Mammary epithelial cell (primary cell): ENCODE data around the gene TRIOBP.

ENCODE experiments used
- CTCF ChIP-seq, 2 donors: IDR thresholded peaks in 1 of 2; conservative IDR thresholded peaks in 1 of 2; 2 replicates each; pipeline ENCODE4 v1.5.1; 2011 to 2012; ENCODE audit warnings: inconsistent platforms in 2 of 2, low read length in 2 of 2, mild to moderate bottlenecking in 2 of 2, control low read depth in 1 of 2, low read depth in 1 of 2; ENCODE audit not compliant: insufficient read depth in 1 of 2; ENCODE audit errors: extremely low read depth in 1 of 2
- EZH2 ChIP-seq: IDR thresholded peaks from 2 replicates; pipeline ENCODE4 v1.6.1; 2012; ENCODE audit warnings: low read length, inconsistent platforms, borderline replicate concordance

- TF ChIP-seq EZH2 (no peak), CTCF (conservative IDR thresholded peaks at IDR 0.05 in 1 of 2, IDR thresholded peaks at IDR 0.05 in 1 of 2; ENCODE audit: extremely low read depth in 1 of 2, insufficient read depth in 1 of 2, low read depth in 1 of 2, low read length in 2 of 2) (no peak)
Observed at GRCh38 chr22:37764622-37765021, 67.8 kb downstream of the TRIOBP start.
